ENCODE results near the gene PCDHB13.
"Not testable (repeated sequence)": the region's sequence is repeated elsewhere in the genome, so short reads cannot be mapped to it uniquely, and the experiment has no call there.

- TF ChIP-seq CTCF (conservative IDR thresholded peaks at IDR 0.05 in 1 of 2, IDR thresholded peaks at IDR 0.05 in 1 of 2; ENCODE audit: extremely low read depth in 1 of 2, insufficient read depth in 1 of 2, low read depth in 1 of 2, low read length in 2 of 2); EZH2 (IDR thresholded peaks at IDR 0.05; ENCODE audit: borderline replicate concordance, low read length): not testable (repeated sequence)
Measured at GRCh38 chr5:141246971-141247370, 33.3 kb downstream of the PCDHB13 start.
